HG03196 (cell line): ENCODE measurements around the gene RNF145.

Source experiments
- ATAC-seq: cut with Tn5 transposase; IDR thresholded peaks from one replicate; pipeline ENCODE4 v1.9.1; 2021; ENCODE audit not compliant: unreplicated experiment

The RNF145 gene

GRCh38 chr5:159195775-159196174 lies 13.6 kb downstream of the RNF145 start:
- ATAC-seq, result no peak

- ATAC-seq, result no peak
Measured at GRCh38 chr5:159190170-159190569, 19.2 kb downstream of the RNF145 start.

GRCh38 chr5:159189310-159189709 lies 20.0 kb downstream of the RNF145 start:
- no peak for ATAC-seq

GRCh38 chr5:159187719-159188118 lies 21.6 kb downstream of the RNF145 start:
- no peak for ATAC-seq

- ATAC-seq, result no peak
Measured at GRCh38 chr5:159186319-159186718, 23.0 kb downstream of the RNF145 start.

GRCh38 chr5:159185773-159186172 lies 23.6 kb downstream of the RNF145 start:
- ATAC-seq, result no peak

- ATAC-seq, result no peak
Measured at GRCh38 chr5:159184858-159185381, 24.4 kb downstream of the RNF145 start.

GRCh38 chr5:159184236-159184635 lies 25.1 kb downstream of the RNF145 start:
- no peak for ATAC-seq

- no peak for ATAC-seq
Measured at GRCh38 chr5:159183247-159183646, 26.1 kb downstream of the RNF145 start.

- no peak for ATAC-seq
Measured at GRCh38 chr5:159182691-159183090, 26.7 kb downstream of the RNF145 start.

GRCh38 chr5:159181651-159182050 lies 27.7 kb downstream of the RNF145 start:
- ATAC-seq, result no peak

- peak; percentile 46 for ATAC-seq
Measured at GRCh38 chr5:159181152-159181551, 28.2 kb downstream of the RNF145 start.

- no peak for ATAC-seq
Measured at GRCh38 chr5:159179529-159180305, 29.6 kb downstream of the RNF145 start.

GRCh38 chr5:159178978-159179377 lies 30.4 kb downstream of the RNF145 start:
- ATAC-seq, result peak; percentile 65

GRCh38 chr5:159175547-159175946 lies 33.8 kb downstream of the RNF145 start:
- no peak for ATAC-seq

GRCh38 chr5:159174511-159175168 lies 34.7 kb downstream of the RNF145 start:
- ATAC-seq, result no peak

- no peak for ATAC-seq
Measured at GRCh38 chr5:159171274-159171673, 38.1 kb downstream of the RNF145 start.

GRCh38 chr5:159170021-159170420 lies 39.3 kb downstream of the RNF145 start:
- no peak for ATAC-seq

GRCh38 chr5:159166416-159166815 lies 42.9 kb downstream of the RNF145 start:
- ATAC-seq, result no peak

GRCh38 chr5:159163701-159164046 lies 45.7 kb downstream of the RNF145 start:
- no peak for ATAC-seq

- ATAC-seq, result no peak
Measured at GRCh38 chr5:159163027-159163700, 46.2 kb downstream of the RNF145 start.
